SU-DHL-6 (cell line): Measurements from ENCODE around the gene TTC22.

ENCODE experiments used
- H2AFZ ChIP-seq: fragments of 200-600 bp; sonication (generic); 2 replicates; pipeline ENCODE4 v1.6.1; 2014; ENCODE audit warnings: low read depth, mild to moderate bottlenecking, moderate library complexity, mixed read lengths, antibody characterized with exemption, low read length; ENCODE audit not compliant: severe bottlenecking
- H3F3A ChIP-seq: fragments of 200-600 bp; shearing (Covaris generic); 2 replicates; pipeline ENCODE4 v1.6.0; 2016; ENCODE audit warnings: antibody characterized with exemption, mild to moderate bottlenecking; ENCODE audit not compliant: insufficient read depth
- H3K27ac ChIP-seq: fragments of 200-600 bp; sonication (generic); 2 replicates; pipeline ENCODE4 v1.5.1; 2016; ENCODE audit warnings: low read depth, mild to moderate bottlenecking, low read length, moderate library complexity, mixed read lengths
- H3K27me3 ChIP-seq: fragments of 200-600 bp; sonication (generic), shearing (Covaris generic); 2 replicates; pipeline ENCODE4 v1.6.0; 2014; ENCODE audit warnings: mild to moderate bottlenecking, low read length
- H3K36me3 ChIP-seq: fragments of 200-600 bp; sonication (generic); 2 replicates; pipeline ENCODE4 v1.6.1; 2014; ENCODE audit warnings: mild to moderate bottlenecking, low read length, mixed read lengths
- H3K4me2 ChIP-seq: fragments of 300-600, 200-600 bp; shearing (Covaris generic), sonication (generic); 2 replicates; pipeline ENCODE4 v1.6.0; 2014; ENCODE audit warnings: low read length, low read depth, mild to moderate bottlenecking; ENCODE audit not compliant: poor library complexity, severe bottlenecking
- H3K4me3 ChIP-seq: fragments of 200-600 bp; sonication (generic); 2 replicates; pipeline ENCODE4 v1.5.1; 2014; ENCODE audit warnings: antibody characterized with exemption, low read length, mild to moderate bottlenecking, mixed read lengths; ENCODE audit not compliant: insufficient read depth, poor library complexity, severe bottlenecking
- H3K79me2 ChIP-seq: fragments of 200-600 bp; sonication (generic); 2 replicates; pipeline ENCODE4 v1.6.1; 2014; ENCODE audit warnings: mild to moderate bottlenecking, low read length, moderate library complexity; ENCODE audit not compliant: insufficient read depth
- H3K9ac ChIP-seq: fragments of 200-600 bp; sonication (generic); 2 replicates; pipeline ENCODE4 v1.7.0; 2014; ENCODE audit warnings: mild to moderate bottlenecking, low read length
- H3K9me2 ChIP-seq: fragments of 200-600 bp; sonication (generic); replicated peaks from 2 replicates; pipeline ENCODE4 v1.6.1; 2014; ENCODE audit warnings: low read length; ENCODE audit not compliant: insufficient read depth
- H3K9me3 ChIP-seq: fragments of 200-600 bp; sonication (generic); 2 replicates; pipeline ENCODE4 v1.6.1; 2014; ENCODE audit warnings: low read length, mixed read lengths; ENCODE audit not compliant: insufficient read depth
- H4K20me1 ChIP-seq: fragments of 200-600 bp; sonication (generic); 2 replicates; pipeline ENCODE4 v1.6.1; 2014; ENCODE audit warnings: low read depth, mild to moderate bottlenecking, antibody characterized with exemption, low read length, moderate library complexity, mixed read lengths
- CTCF ChIP-seq: fragments of 200-600 bp; sonication (generic); IDR thresholded peaks from one replicate; pipeline ENCODE4 v1.5.1; 2017; ENCODE audit warnings: antibody characterized with exemption, mild to moderate bottlenecking, low read length, moderate library complexity; ENCODE audit not compliant: insufficient read depth, poor library complexity, severe bottlenecking
- EZH2phosphoT487 ChIP-seq: fragments of 200-600 bp; sonication (generic), shearing (Covaris generic); conservative IDR thresholded peaks from 2 replicates; pipeline ENCODE4 v1.6.1; 2018; ENCODE audit warnings: mild to moderate bottlenecking, antibody characterized with exemption, low read length, moderate library complexity, mixed read lengths

TTC22 gene

GRCh38 chr1:54805981-54806381 is 4.9 kb upstream of the TTC22 start:
- TF ChIP-seq EZH2phosphoT487 (no peak), CTCF (no peak)
- no peaks in the 10 kb centered on the region for H3K27me3 ChIP-seq
- no peaks in the 10 kb centered on the region for H3K9me3 ChIP-seq
- no peaks in the 10 kb centered on the region for H3K9me2 ChIP-seq
- no peaks in the 10 kb centered on the region for H3K79me2 ChIP-seq
- no peak overlapping the region for H2AFZ ChIP-seq
- H3K4me2 ChIP-seq, result no peak overlapping the region
- H3K36me3 ChIP-seq, result no peaks in the 10 kb centered on the region
- H3K27ac ChIP-seq, result no peak overlapping the region
- no peaks in the 10 kb centered on the region for H4K20me1 ChIP-seq
- no peak overlapping the region for H3K4me3 ChIP-seq
- H3K9ac ChIP-seq, result no peak overlapping the region
- no peaks in the 10 kb centered on the region for H3F3A ChIP-seq

- Histone ChIP-seq H3F3A (no peaks in the 10 kb centered on the region), H2AFZ (no peak overlapping the region), H3K4me3 (no peak overlapping the region), H3K9ac (no peak overlapping the region), H3K27me3 (no peaks in the 10 kb centered on the region), H4K20me1 (no peaks in the 10 kb centered on the region), H3K9me2 (no peaks in the 10 kb centered on the region), H3K36me3 (no peaks in the 10 kb centered on the region), H3K79me2 (no peaks in the 10 kb centered on the region), H3K4me2 (no peak overlapping the region), H3K9me3 (no peaks in the 10 kb centered on the region), H3K27ac (no peak overlapping the region)
- TF ChIP-seq EZH2phosphoT487 (no peak), CTCF (no peak)
Observed at GRCh38 chr1:54805466-54805865, 4.3 kb upstream of the TTC22 start.

DNA sequence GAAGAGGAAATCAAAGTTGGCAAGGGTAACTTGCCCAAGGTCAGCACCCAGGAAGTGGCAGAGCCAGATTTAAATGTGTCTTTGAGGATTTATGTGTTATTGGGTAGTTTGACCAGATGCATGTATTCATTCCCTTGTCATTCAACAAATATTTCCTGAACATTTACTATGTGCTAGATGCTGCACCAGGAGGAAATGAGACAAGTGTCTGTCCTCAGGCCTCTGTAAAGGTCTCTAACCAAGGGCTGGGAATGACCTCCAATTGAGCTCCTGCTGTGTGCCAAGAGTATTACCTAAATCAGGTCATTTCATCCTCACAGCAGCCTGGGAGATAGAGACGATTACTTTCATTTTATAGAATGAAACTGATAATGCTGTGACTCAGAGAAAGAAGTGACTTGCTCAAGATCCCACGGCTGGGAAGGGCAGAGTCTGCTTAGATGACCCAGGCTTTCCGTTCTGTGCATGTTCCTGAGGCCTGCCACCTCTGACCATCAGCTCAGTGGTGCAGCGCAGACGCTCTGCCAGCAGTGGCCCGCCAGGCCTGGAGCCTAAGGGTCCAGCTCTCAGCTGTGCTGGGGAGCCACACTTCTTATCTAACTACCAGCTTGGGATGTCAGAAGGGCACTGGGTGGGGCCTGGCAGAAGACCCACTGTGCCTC is 3.5 kb upstream of the TTC22 start:
- TF ChIP-seq EZH2phosphoT487, result no peak
- TF ChIP-seq CTCF, result no peak
- Histone ChIP-seq H3K4me2 (no peak overlapping the region), H3K79me2 (no peaks in the 10 kb centered on the region), H4K20me1 (no peaks in the 10 kb centered on the region), H3K9me3 (no peaks in the 10 kb centered on the region), H3K36me3 (no peaks in the 10 kb centered on the region), H3F3A (no peaks in the 10 kb centered on the region), H3K4me3 (no peak overlapping the region), H2AFZ (no peak overlapping the region), H3K27me3 (no peaks in the 10 kb centered on the region), H3K9ac (no peak overlapping the region), H3K27ac (no peak overlapping the region), H3K9me2 (no peaks in the 10 kb centered on the region)
